SKM-1 (cell line): ENCODE measurements around the gene PAXX.
A peak's percentile ranks its signal among the peaks of the same experiment; 100 is the strongest.

Experiments
- DNase-seq: peaks from one replicate; lab custom pipeline; 2025; ENCODE audit not compliant: unreplicated experiment; lab: John Stamatoyannopoulos, UW

The PAXX gene

DNA sequence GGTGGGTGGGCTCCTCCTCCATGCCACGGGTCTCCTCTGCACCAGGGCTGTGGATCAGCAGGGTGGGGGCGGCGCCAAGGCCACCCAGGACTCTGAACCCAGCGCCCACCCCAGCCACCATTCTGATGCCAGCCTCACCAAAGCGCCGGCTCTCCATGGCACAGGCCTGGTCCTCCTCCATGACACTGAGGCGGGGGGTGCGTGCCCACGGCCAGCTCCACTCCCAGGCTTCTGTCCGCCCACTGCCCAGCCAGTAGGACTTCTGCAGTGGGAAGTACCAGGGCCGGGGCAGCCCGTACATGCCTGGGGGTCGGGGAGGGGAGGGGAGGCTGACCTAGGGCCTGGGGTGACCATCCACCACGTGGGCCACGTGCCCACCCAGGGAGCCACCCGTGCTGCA lies 24.2 kb downstream of the PAXX start:
- no peak for DNase-seq

- DNase-seq: no peak
Measured at GRCh38 chr9:137017071-137017470, 24.8 kb downstream of the PAXX start.

DNA sequence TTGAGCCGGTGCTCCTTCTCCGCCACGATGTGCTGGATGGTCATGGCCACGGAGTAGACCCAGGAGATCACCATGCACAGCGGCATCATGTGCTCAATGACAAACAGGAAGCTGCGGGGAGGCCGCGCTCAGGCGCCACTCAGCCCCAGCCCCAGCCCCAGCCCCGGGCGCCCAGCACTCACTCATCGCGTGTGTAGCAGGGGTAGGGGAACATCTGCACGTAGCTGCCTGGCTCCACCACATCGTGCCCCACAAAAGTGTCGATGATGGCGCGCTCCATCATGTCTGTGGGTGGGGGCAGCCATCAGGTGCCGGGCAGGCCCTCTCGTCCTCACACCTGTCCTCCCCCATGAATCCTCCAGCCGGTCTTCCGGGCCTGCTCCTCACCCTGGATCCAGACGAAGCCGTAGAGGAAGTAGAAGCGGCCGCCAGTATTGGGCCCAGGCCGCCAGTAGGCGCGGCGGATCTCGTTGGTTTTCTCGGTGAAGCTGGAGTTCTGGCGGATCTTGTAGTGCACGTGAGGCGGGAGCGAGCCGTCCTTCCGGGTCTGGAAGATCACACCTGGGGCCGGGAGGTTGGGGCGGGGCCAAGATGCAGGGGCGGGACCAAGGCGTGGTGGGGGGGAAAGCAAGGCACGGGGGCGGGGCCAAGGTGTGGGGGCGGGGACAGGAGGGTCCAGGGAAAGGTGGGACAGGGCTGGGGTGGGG lies 25.7 kb downstream of the PAXX start:
- DNase-seq: no peak

GRCh38 chr9:137018761-137019559 lies 26.7 kb downstream of the PAXX start:
- DNase-seq: no peak

DNA sequence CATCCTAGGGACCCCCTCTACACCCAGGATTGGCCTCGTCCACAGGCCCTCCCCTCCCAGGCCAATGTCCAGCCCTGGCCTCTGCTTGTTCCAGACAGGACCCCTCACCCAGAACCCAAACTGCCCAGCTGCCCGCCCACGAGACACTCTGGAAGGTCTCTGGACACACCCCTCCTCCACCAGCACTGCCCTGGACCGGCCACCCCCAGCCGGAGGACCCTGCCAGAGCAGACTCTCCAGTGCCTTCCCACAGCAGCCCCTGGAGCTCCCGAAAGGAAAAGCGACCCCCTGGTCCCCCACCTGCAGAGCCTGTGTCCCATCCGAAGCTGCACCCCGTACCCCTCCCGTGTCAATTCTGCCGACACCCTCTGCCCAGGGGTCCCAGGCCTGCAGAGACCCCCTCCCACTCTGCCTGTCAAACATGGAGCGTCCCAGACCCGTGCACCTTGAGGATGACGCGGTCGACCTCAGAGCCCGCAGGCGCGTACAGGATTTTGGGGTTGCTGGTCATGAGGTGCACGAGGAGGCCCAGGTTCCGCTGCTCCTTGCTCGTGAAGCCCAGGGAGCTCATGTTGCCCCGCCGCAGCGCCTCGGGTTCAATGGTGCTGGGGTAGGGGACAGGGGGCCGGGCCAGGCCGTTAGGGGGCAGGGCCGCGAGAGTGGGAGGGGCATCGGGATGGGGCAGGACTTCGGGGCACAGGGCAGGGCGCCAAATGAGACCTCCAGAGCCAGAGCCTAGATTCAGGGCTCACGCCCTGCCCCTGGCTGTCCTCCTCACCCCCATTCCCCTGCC lies 27.9 kb downstream of the PAXX start:
- DNase-seq: no peak

DNA sequence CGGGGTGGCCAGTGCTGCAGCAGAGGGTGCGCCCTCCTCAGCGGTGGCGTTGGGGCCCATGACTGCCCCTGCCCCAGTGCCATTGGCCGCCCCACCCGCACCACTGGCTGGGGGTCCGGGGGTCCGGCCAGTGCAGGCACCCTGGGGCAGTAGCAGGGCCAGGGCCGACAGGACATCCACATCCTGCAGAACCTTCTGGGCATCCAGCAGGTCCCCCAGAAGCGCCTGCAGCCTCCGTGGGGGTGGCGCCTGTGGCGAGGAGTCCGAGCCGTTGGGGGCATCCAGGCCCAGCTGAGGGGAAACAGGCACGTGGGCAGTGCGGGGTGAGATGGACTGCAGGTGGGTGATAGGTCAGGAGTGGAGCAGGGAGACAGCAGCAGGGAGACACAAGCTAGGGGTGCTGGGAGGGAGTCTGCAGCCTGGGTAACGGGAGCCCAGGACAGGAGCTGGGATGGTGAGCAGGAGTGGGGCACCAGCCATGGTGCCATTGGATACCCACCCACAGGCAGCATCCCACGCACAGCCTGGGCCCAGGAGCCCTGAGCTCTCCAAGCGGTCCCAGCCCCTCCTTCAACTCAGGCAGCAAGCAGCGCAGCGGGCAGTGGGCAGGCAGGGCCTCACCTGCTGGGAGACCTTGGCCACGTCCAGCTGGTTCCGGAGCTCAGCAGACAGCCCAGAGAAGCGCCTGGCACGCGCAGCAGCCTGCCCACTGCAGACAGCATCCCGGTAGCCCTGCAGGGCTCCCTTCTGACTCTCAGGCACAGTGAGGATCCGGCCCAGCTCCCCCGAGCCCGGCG lies 28.7 kb downstream of the PAXX start:
- DNase-seq: no peak

- DNase-seq: no peak
Measured at GRCh38 chr9:137021568-137021978, 29.4 kb downstream of the PAXX start.

GRCh38 chr9:137021979-137022661 lies 29.9 kb downstream of the PAXX start:
- DNase-seq: peak; percentile 86

DNA sequence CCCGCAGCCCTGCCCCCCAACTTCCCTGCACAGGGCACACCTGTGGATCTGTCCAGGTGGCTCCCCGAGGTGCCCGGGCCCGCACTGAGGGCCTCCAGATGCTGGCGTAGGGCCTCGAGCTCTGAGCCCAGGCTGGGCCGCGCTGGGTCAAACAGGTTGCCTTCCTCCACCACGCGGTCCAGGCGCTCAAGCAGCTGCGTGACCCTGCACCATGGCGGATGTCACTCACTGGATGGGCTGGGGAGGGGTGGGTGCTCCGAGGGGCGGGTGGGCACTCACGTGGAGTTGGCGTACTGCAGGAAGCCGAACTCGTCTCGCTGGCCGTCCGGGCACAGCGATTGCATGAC lies 30.4 kb downstream of the PAXX start:
- DNase-seq: no peak

DNA sequence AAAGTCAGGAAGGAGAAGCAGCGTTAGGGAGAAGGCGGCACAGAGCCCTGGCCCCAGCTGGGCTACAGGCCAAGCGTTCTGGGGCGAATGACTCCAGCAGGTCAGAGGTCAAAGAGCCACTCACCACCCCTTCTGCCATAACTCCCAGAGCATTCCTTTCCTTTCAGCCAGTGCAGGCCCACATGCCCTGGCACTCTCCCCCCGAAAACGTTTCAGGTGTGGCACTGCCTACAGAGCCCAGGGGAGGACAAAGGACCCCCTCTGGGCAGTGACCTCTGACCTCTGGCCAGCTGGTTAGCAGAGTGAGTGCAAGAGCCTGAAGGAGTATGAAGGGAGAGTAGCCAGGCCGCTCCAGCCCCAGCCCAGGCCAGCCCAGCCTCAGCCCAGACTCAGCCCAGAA lies 30.9 kb downstream of the PAXX start:
- no peak for DNase-seq

- no peak for DNase-seq
Measured at GRCh38 chr9:137023583-137023991, 31.4 kb downstream of the PAXX start.

DNA sequence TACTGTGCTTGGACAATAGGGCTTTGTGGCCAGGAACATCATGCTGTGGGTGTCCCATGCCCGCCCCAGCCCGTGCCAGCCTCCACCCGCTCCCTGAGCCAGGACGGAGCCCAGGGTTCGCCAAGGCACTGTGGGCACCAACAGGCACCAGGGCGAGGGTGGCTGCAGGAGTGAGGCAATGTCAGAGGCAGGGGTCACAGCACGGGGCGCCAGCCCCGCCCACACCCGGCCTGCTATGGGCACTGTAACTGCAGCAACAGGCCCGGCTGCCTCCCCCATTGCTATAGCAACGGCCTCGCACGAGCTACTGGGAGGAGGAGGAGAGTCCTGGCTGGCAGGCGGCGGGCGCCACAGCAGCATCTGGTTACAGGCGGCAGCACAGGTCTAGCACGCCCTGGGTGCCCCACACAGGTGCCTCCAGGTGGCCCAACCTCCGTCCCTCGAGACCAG lies 33.3 kb downstream of the PAXX start:
- no peak for DNase-seq

GRCh38 chr9:137026384-137026783 lies 34.2 kb downstream of the PAXX start:
- no peak for DNase-seq

- no peak for DNase-seq
Measured at GRCh38 chr9:137026828-137027227, 34.6 kb downstream of the PAXX start.

DNA sequence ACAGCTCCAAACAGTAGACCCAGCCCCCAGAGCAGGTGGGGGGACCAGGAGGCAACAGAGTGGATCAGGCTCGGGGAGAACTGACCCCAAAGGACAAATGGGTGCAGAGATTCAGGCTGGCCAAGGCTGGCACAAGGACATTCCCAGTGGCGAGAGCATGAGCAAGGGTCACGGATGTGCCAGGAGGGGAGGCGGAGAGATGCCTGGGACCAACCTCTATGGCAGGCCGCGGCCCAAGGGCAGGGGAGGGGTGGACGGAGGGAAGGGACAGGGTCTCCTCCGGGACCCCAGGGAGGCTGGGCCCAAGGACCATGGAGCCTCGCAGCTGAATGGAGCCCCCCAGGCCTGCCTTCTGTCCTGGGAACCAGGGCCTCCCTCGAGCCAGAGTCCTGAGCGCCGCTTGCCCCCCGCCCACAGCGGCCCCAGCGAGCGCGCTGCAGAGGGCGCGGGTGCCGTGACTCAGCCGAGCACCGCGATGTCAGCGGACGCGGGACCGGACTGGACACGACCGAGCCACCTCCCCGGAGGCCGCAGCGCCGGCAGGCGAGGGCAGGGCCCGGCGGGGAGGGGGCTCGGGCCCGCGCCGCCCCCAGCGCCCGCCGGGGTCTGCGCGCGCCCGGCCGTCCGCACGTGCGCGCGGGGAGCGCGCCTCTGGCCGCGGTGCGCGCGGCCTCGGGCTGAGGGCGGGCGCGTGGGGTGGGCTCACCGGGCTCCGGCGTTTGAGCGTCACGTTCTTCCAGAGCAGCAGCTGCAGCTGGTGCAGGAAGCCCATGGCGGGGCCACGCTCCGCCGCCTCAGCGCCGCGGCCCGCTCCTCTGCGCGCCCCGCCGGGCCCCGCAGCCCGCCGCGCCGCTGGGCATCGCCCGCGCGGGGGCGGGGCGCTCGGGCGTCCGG lies 35.4 kb downstream of the PAXX start, which contains the start of gene ABCA2:
Gene ABCA2, minus strand, starts transcription at position 869 of the 894 bp plus-strand sequence. Its CDS starts 97 bp downstream, at position 772.
- peak; percentile 6 for DNase-seq

DNA sequence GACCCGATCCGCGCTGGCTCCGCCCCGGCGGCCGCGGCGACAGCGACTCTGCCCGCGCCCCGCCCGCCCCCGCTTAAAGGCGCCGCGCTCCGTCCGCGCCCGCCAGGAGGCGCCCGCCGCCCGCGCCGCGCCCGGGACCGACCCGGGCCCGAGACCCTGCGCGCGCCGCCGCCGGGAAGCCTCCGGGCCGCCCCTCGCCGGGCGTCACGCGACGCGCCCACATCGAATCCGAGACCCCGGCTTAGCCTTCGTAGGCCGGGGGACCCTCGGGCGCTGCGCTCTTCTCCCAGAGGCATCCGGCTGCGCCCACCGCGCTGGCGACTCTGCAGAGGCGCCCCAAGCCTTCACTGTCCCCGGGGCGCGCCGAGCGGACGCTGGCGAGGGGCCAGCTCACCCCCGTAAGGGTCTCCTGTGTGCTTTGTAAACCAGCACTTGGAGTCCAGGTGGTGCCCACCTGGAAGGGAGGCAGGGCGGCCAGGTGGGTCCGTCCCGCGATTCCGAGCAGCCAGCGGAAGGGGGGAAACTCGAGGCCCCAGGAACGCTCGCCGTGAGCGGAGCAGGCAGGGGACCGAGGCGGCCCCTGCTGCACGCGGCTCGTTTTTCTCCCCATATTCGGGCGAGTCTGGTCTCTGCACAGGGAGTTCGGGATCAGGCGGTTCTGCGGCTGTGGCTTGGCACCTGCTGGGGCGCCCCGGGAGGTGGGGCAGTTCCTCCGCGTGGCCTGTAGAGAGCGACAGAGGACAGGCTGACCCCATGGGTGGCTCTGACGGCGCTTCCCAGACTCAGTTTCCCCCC lies 36.2 kb downstream of the PAXX start:
- peak; percentile 34 for DNase-seq

DNA sequence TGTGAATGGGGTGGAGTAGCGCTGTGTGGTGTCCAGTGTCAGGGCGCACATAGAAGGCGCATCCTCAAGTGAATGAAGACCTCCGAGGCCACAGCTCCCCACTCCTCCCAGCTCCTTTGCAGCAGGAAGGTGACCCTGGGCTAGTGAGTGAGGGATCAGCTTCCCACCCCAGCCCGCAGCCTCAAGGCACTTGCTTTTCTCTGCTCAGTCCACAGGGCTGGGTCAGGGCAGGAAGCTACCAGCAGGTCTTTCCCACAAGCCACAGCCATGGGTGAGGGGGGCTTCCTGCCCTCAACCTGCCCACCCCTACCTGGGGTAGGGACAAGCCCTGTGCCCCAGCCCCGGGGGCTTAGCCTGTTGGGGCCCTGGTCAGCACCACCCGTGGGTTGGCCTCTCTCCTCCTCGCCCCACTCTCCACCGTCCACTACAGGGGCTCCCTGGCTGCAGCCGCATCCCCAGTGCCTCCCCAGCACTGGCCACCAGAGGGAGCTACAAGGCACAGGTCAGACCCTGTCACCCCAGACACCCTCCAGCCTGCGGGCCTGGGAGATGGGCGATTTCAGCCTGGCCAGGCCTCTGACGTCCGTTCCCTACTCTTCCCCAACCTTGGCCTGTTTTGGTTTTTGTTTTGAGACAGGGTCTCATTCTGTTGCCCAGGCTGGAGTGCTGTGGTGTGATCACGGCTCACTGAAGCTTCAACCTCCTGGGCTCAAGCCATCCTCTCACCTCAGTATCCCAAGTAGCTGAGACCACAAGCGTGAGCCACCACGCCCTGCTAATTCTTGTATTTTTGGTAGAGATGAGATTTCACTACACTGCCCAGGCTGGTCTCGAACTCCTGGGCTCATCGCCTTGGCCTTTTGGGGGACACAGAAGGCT lies 37.1 kb downstream of the PAXX start:
- peak; percentile 60 for DNase-seq
